GM12864 (cell line): ENCODE results near the gene ERBB2.
"Not testable (repeated sequence)": the region's sequence is repeated elsewhere in the genome, so short reads cannot be mapped to it uniquely, and the experiment has no call there.

Experiments
- DNase-seq: peaks from one replicate; pipeline ENCODE4 v3.0.0-alpha.2; 2011; ENCODE audit warnings: low read depth
- H3K4me3 ChIP-seq: 2 replicates; pipeline ENCODE4 v1.5.1; 2011; ENCODE audit warnings: mild to moderate bottlenecking, low read depth, low read length, control low read depth
- TF ChIP-seq, protein P1 (sequence below): IDR thresholded peaks from 2 replicates; pipeline ENCODE4 v1.5.1; 2011; ENCODE audit warnings: low read depth, mild to moderate bottlenecking, moderate library complexity, low read length, control low read depth, inconsistent platforms; ENCODE audit errors: missing control alignments

The ERBB2 gene

DNA sequence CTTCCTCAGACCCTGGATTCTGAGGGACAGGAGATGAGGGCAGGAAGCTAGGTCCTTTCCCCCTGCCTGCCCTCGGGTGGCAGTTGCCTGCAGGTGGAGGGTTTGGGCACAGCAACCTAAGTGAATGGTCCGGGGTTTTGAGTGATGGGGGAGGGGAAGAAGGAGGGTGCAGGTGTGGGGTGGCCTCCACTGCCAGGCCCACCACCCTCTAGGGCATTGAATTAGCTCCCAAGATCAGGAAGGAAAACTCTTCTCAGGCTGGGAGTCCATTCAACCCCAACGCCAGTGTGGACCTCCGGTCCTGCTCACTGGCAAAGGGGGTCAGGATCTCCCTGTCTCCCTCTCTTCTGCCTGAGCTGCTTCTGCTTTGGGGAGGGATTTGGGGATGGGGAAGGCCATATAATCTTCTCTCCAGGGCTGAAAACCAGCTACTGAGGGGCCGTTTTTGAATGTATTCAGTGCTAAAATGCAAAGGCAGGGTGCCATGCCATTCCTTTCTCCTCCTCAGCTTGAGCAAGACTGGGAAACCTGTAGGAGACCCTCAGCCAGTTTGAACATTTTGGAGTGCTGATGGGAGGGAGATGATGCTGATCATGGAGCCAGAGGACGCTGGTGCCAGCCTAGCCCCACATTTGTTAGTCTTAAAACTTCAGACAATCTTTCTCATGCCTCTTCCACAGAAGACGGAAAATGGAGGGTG, 56.7 kb downstream of the ERBB2 start:
- no peak for DNase-seq
- peak overlapping the region; percentile 6; the same call in 1 of the 2 replicates for H3K4me3 ChIP-seq
- TF ChIP-seq, protein P1, sequence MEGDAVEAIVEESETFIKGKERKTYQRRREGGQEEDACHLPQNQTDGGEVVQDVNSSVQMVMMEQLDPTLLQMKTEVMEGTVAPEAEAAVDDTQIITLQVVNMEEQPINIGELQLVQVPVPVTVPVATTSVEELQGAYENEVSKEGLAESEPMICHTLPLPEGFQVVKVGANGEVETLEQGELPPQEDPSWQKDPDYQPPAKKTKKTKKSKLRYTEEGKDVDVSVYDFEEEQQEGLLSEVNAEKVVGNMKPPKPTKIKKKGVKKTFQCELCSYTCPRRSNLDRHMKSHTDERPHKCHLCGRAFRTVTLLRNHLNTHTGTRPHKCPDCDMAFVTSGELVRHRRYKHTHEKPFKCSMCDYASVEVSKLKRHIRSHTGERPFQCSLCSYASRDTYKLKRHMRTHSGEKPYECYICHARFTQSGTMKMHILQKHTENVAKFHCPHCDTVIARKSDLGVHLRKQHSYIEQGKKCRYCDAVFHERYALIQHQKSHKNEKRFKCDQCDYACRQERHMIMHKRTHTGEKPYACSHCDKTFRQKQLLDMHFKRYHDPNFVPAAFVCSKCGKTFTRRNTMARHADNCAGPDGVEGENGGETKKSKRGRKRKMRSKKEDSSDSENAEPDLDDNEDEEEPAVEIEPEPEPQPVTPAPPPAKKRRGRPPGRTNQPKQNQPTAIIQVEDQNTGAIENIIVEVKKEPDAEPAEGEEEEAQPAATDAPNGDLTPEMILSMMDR = no peak

DNA sequence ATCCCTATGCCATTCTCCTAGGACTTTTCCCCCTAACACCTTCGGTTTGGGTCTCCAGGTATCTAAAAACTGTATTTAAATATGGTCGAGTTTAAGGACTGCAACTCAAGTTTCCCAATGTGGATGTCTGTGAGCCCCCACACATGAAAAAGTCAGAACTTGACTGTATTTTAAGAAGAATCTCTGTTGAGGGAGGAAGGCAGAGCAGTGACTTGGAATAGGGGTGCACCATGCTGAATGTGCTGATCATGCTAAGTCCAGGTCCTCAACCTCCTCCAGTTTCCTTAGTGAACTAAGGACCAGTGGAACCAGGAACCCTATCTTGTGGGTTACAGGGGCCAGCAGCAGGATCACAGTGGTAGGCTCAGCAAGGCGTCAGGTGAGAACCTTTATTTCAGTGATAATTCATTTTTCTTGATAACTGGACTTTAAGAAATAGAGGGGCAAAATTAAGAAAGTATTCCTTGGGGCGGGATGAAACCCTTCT, 57.4 kb downstream of the ERBB2 start:
- TF ChIP-seq, protein P1 = no peak
- DNase-seq = no peak

DNA sequence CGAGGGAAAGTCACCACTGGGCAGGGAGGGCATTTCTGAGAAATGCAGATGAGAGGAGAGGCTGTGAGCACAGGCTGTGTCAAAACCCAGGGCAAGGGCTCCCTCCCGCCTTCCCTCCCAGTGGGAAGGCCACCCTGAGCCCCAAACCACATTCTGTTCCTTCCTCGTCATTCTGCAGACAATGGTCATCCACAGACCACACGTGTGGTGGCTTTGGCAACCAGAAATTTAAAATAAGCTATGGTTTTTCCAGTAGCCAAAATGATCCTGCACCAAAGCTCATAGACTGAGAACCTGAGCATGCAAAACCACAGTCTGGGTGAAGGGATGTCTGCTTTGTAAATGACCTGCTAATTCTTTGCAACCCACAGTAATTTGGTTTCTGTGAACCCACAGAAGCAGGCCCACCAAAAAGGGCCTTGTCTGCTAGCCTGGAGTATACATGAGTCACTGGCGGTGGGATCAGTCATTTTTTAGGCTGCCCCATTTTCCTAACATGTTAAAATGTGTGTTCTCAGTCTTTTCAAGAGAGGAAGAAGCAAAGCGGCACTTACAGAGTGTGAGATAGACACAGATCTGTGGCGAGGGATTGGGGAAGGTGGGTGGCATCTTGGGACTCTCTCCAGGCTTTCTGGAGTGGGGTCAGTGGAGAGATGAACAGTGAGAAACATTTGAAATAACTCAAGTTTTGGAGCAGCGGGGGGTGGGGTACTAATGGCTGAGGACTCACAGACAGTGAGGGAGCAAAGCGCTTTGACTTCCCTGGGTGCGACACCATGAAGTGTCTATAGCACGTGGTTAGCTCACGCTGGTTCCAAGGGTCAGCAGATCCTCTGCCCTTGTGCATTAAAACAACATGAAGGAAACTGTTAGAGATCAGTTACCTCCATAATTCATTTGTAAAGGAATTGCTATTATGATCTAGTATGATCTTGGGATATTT, 58.3 kb downstream of the ERBB2 start:
- no peak overlapping the region for H3K4me3 ChIP-seq
- TF ChIP-seq, protein P1 = no peak
- DNase-seq = peak; percentile 80

More for the DNA sequence above, 57.4 kb downstream of the ERBB2 start:
- no peak overlapping the region for H3K4me3 ChIP-seq

DNA sequence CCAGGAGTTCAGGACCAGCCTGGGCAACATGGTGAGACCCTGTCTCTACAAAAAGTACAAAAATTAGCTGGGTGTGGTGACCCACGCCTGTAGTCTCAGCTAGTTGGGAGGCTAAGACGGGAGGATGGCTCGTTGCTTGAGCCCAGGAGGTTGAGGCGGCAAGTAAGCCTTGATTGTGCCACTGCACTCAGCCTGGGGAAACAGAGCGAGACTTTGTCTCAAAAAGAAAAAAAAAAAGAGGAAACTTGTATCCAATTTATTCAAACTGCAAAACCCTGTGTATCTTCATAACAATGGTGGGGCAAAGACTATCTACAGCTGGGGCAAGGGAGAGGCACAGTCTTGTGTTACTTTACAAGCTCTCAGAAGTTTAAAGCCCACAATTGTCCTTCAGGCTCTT, 59.3 kb downstream of the ERBB2 start:
- H3K4me3 ChIP-seq = no peak overlapping the region
- DNase-seq = no peak
- TF ChIP-seq, protein P1 = no peak

DNA sequence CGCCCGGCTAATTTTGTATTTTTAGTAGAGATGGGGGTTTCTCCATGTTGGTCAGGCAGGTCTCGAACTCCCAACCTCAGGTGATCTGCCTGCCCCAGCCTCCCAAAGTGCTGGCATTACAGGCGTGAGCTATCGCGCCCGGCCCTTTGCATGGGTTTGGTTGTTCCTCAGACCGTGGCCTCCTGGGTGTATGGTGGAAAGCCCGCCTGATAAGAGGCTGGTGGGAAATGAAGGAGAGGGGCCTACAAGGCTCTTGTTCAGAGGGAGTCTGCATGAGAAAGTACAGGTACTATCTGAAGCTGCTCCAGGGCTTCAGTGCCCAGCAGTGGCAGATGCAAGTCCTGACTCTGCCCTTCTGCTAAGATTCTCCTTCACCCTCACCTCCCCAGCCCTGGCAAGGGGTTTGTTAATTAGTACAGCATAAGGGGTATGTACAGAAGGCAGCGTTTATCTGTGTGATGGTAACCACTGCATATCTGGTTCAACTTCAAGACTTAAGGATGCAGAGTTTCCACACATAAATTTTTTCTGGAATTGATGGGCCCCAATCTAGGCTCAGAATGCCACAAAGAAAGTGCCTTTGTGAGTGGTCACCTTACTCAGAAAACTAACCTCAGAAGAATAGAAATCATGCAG, 62.1 kb downstream of the ERBB2 start:
- no peak for DNase-seq
- H3K4me3 ChIP-seq = no peak overlapping the region
- TF ChIP-seq, protein P1 = no peak

DNA sequence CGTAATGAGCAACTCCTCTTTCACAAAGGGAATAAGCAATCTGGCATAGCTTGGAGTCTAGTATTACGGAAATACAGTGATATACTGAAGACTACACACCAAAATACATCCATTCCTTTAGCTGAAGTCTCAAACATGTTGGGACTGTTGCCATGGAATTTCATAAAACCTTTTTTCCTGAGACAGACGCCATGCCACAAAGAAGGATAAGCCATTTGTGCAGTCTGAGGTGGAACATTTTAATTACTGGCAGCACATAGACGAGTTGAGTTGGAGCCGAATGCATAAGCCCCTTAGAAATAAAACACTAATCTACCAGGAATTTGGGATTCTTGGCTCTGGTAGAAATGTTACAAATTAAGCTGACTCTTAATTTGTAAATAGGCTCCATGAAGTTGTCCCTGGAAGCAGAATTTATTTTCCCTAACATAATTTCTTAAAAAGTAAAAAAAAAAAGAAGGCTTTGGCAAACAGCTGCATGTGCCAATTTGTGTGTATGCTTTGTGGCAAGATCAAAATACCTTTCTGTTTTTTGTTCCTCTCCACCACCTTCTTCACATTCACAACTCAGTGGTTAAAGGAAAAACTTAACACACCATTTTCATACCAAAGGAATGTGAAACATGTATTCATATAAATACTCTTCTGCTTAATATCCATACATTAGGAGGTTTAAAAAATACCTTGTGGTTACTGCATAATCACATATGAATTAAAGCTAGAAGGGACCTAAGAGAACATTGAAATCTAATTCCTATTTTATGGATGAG, 63.4 kb downstream of the ERBB2 start:
- H3K4me3 ChIP-seq = no peak overlapping the region
- DNase-seq = no peak
- TF ChIP-seq, protein P1 = no peak

DNA sequence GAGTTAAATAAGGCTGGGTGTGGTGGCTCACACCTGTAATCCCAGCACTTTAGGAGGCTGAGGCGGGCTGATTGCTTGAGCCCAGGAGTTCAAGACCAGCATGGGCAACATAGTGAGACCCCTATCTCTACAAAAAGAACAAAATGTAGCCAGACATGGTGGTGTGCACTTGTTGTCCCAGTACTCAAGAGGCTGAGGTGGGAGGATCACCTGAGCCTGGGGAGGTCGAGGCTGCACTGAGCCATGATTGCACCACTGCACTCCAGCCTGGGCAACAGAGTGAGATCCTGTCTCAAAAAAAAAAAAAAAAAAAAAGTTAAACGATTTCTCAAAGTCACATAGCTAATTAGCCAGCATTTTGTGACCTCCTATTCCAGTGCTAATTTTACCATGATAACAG, 64.3 kb downstream of the ERBB2 start:
- not testable (repeated sequence) for H3K4me3 ChIP-seq, DNase-seq
